T-helper 1 cell treated with Interleukin-12 subunit alpha and Interleukin-12 subunit beta and Interleukin-4 antibody, amounts not matched to agents 30 μg/mL and 1 μg/mL, for 36 hours (primary cell): ENCODE results near the gene P2RX4.
"Not testable (repeated sequence)": the region's sequence is repeated elsewhere in the genome, so short reads cannot be mapped to it uniquely, and the experiment has no call there.

Source experiments
- H3K27ac Mint-ChIP-seq: one replicate; pipeline ENCODE4 v1.8.0; 2021; ENCODE audit warnings: mild to moderate bottlenecking, mixed read lengths
- H3K27me3 Mint-ChIP-seq: one replicate; pipeline ENCODE4 v1.8.0; 2021; ENCODE audit warnings: low read depth, mixed read lengths
- H3K36me3 Mint-ChIP-seq: one replicate; pipeline ENCODE4 v1.8.0; 2021; ENCODE audit warnings: low read depth, mixed read lengths
- H3K4me1 Mint-ChIP-seq: one replicate; pipeline ENCODE4 v1.8.0; 2021; ENCODE audit warnings: low read depth, mixed read lengths
- H3K4me3 Mint-ChIP-seq: one replicate; pipeline ENCODE4 v1.8.0; 2021; ENCODE audit warnings: mild to moderate bottlenecking, moderate library complexity, mixed read lengths
- H3K9me3 Mint-ChIP-seq: one replicate; pipeline ENCODE4 v1.8.0; 2021; ENCODE audit warnings: mixed read lengths

Gene P2RX4

GRCh38 chr12:121255433-121255832, 45.5 kb downstream of the P2RX4 start:
- Mint-ChIP-seq H3K27ac (no peak overlapping the region), H3K36me3 (peaks cover 46% of the 10 kb centered on the region), H3K27me3 (no peaks in the 10 kb centered on the region), H3K9me3 (no peaks in the 10 kb centered on the region), H3K4me3 (no peak overlapping the region), H3K4me1 (peaks cover 4% of the 10 kb centered on the region)

- H3K27me3 Mint-ChIP-seq, H3K27ac Mint-ChIP-seq, H3K9me3 Mint-ChIP-seq, H3K4me3 Mint-ChIP-seq, H3K4me1 Mint-ChIP-seq: not testable (repeated sequence)
- peaks cover 47% of the 10 kb centered on the region for H3K36me3 Mint-ChIP-seq
Observed at GRCh38 chr12:121257704-121258449, 47.9 kb downstream of the P2RX4 start.

- Mint-ChIP-seq H3K4me1 (peaks cover 4% of the 10 kb centered on the region), H3K27me3 (no peaks in the 10 kb centered on the region), H3K9me3 (no peaks in the 10 kb centered on the region), H3K4me3 (no peak overlapping the region), H3K27ac (no peak overlapping the region), H3K36me3 (peaks cover 39% of the 10 kb centered on the region)
Observed at GRCh38 chr12:121259074-121259473, 49.1 kb downstream of the P2RX4 start.

GRCh38 chr12:121260091-121260490, 50.2 kb downstream of the P2RX4 start:
- Mint-ChIP-seq H3K4me1 (no peaks in the 10 kb centered on the region), H3K4me3 (no peak overlapping the region), H3K36me3 (peaks cover 36% of the 10 kb centered on the region), H3K27ac (no peak overlapping the region), H3K9me3 (no peaks in the 10 kb centered on the region), H3K27me3 (no peaks in the 10 kb centered on the region)

GRCh38 chr12:121261398-121261797, 51.5 kb downstream of the P2RX4 start:
- H3K4me3 Mint-ChIP-seq: no peak overlapping the region

GRCh38 chr12:121263206-121263935, 53.4 kb downstream of the P2RX4 start:
- H3K36me3 Mint-ChIP-seq: peaks cover 29% of the 10 kb centered on the region
- no peaks in the 10 kb centered on the region for H3K9me3 Mint-ChIP-seq
- no peaks in the 10 kb centered on the region for H3K27me3 Mint-ChIP-seq
- H3K4me1 Mint-ChIP-seq: no peaks in the 10 kb centered on the region
- H3K4me3 Mint-ChIP-seq: no peak overlapping the region
- H3K27ac Mint-ChIP-seq: no peak overlapping the region

More at GRCh38 chr12:121261398-121261797, 51.5 kb downstream of the P2RX4 start:
- Mint-ChIP-seq H3K27ac (no peak overlapping the region), H3K4me1 (no peaks in the 10 kb centered on the region), H3K9me3 (no peaks in the 10 kb centered on the region), H3K36me3 (peaks cover 34% of the 10 kb centered on the region), H3K27me3 (no peaks in the 10 kb centered on the region)

- Mint-ChIP-seq H3K4me1 (no peaks in the 10 kb centered on the region), H3K27me3 (no peaks in the 10 kb centered on the region), H3K27ac (no peak overlapping the region), H3K4me3 (no peak overlapping the region), H3K9me3 (no peaks in the 10 kb centered on the region), H3K36me3 (peaks cover 28% of the 10 kb centered on the region)
Observed at GRCh38 chr12:121264135-121264534, 54.2 kb downstream of the P2RX4 start.

GRCh38 chr12:121264951-121265515, 55.1 kb downstream of the P2RX4 start:
- Mint-ChIP-seq H3K4me3 (no peak overlapping the region), H3K27ac (no peak overlapping the region), H3K36me3 (peaks cover 30% of the 10 kb centered on the region)

GRCh38 chr12:121267822-121268221, 57.9 kb downstream of the P2RX4 start:
- no peak overlapping the region for H3K27ac Mint-ChIP-seq
- no peak overlapping the region for H3K4me3 Mint-ChIP-seq
- H3K36me3 Mint-ChIP-seq: peaks cover 27% of the 10 kb centered on the region
- H3K4me1 Mint-ChIP-seq: peaks cover under 1% of the 10 kb centered on the region
- H3K9me3 Mint-ChIP-seq: no peaks in the 10 kb centered on the region
- no peaks in the 10 kb centered on the region for H3K27me3 Mint-ChIP-seq

More at GRCh38 chr12:121264951-121265515, 55.1 kb downstream of the P2RX4 start:
- Mint-ChIP-seq H3K9me3 (no peaks in the 10 kb centered on the region), H3K4me1 (no peaks in the 10 kb centered on the region), H3K27me3 (no peaks in the 10 kb centered on the region)

- peaks cover 22% of the 10 kb centered on the region for H3K36me3 Mint-ChIP-seq
- H3K27ac Mint-ChIP-seq: no peak overlapping the region
Observed at GRCh38 chr12:121273364-121273896, 63.5 kb downstream of the P2RX4 start.

GRCh38 chr12:121274036-121274763, 64.3 kb downstream of the P2RX4 start:
- H3K27ac Mint-ChIP-seq: no peak overlapping the region
- H3K9me3 Mint-ChIP-seq: no peaks in the 10 kb centered on the region
- H3K4me1 Mint-ChIP-seq: peaks cover 5% of the 10 kb centered on the region
- H3K4me3 Mint-ChIP-seq: no peak overlapping the region
- H3K36me3 Mint-ChIP-seq: peaks cover 18% of the 10 kb centered on the region
- H3K27me3 Mint-ChIP-seq: no peaks in the 10 kb centered on the region

More at GRCh38 chr12:121273364-121273896, 63.5 kb downstream of the P2RX4 start:
- Mint-ChIP-seq H3K9me3 (no peaks in the 10 kb centered on the region), H3K27me3 (no peaks in the 10 kb centered on the region), H3K4me3 (no peak overlapping the region), H3K4me1 (peaks cover 5% of the 10 kb centered on the region)

- H3K27ac Mint-ChIP-seq: no peak overlapping the region
- H3K36me3 Mint-ChIP-seq: peaks cover 7% of the 10 kb centered on the region
- H3K27me3 Mint-ChIP-seq: no peaks in the 10 kb centered on the region
- no peak overlapping the region for H3K4me3 Mint-ChIP-seq
- H3K4me1 Mint-ChIP-seq: peaks cover 7% of the 10 kb centered on the region
- H3K9me3 Mint-ChIP-seq: no peaks in the 10 kb centered on the region
Observed at GRCh38 chr12:121277374-121277759, 67.4 kb downstream of the P2RX4 start.

- no peaks in the 10 kb centered on the region for H3K27me3 Mint-ChIP-seq
- H3K36me3 Mint-ChIP-seq: peaks cover 2% of the 10 kb centered on the region
- no peak overlapping the region for H3K27ac Mint-ChIP-seq
- H3K4me1 Mint-ChIP-seq: peaks cover 5% of the 10 kb centered on the region
- H3K9me3 Mint-ChIP-seq: no peaks in the 10 kb centered on the region
- H3K4me3 Mint-ChIP-seq: no peak overlapping the region
Observed at GRCh38 chr12:121278169-121279070, 68.5 kb downstream of the P2RX4 start.
